SK-N-SH (cell line): ENCODE measurements around the gene ID1. TPM values are rescaled to one million over a fixed set of nuclear protein-coding genes. Genes with fewer than 3 reads are reported as not detected.

Experiments
- CTCF ChIA-PET: fragments of 300-600, 350-600 bp; formaldehyde crosslinking; extraction: SDS; loops from one replicate; lab custom pipeline; 2021; lab: Yijun Ruan, JAX
- POLR2A ChIA-PET: fragments of 350-600 bp; sonication (Branson Sonifier 250); formaldehyde crosslinking; extraction: SDS; loops from one replicate; lab custom pipeline; 2020; ENCODE audit warnings: antibody characterized with exemption, inconsistent platforms; lab: Yijun Ruan, JAX
- DNase-seq: peaks from one replicate; pipeline ENCODE4 v3.0.0; 2012
- H2AFZ ChIP-seq: fragments of 200-600 bp; sonication (generic); 2 replicates; pipeline ENCODE4 v1.8.1; 2016; ENCODE audit warnings: antibody characterized with exemption, mild to moderate bottlenecking, low read depth
- H3F3A ChIP-seq: fragments of 200-600 bp; sonication (generic); replicated peaks from 2 replicates; pipeline ENCODE3; 2016; ENCODE audit warnings: antibody characterized with exemption, mild to moderate bottlenecking; ENCODE audit not compliant: insufficient read depth
- H3K27ac ChIP-seq, 2 experiments: fragments of 200-500 bp in 1 of 2; fragments of 200-600 bp in 1 of 2; sonication (Bioruptor generic) in 1 of 2; sonication (generic), shearing (Covaris generic) in 1 of 2; 2 replicates each; pipeline versions ENCODE4 v1.5.1 to v1.6.1; 2014 to 2016; ENCODE audit warnings: low read depth in 2 of 2, inconsistent platforms in 1 of 2, low read length in 1 of 2, mild to moderate bottlenecking in 1 of 2, mixed read lengths in 1 of 2
- H3K27me3 ChIP-seq: fragments of 200-600 bp; sonication (generic), shearing (Covaris generic); 2 replicates; pipeline ENCODE4 v1.6.1; 2016; ENCODE audit warnings: mixed run types; ENCODE audit not compliant: insufficient read depth
- H3K36me3 ChIP-seq, 2 experiments: fragments of 200-500 bp in 1 of 2; fragments of 200-600 bp in 1 of 2; sonication (Bioruptor generic) in 1 of 2; sonication (generic) in 1 of 2; replicated peaks in 1 of 2; 2 replicates each; pipeline versions ENCODE3 to v1.5.1; 2014 to 2016; ENCODE audit warnings: low read length in 1 of 2, mild to moderate bottlenecking in 1 of 2; ENCODE audit not compliant: insufficient read depth in 2 of 2, control insufficient read depth in 1 of 2
- H3K4me1 ChIP-seq, 2 experiments: fragments of 200-500 bp in 1 of 2; fragments of 200-600 bp in 1 of 2; sonication (Bioruptor generic) in 1 of 2; sonication (generic), shearing (Covaris generic) in 1 of 2; 2 replicates each; pipeline versions ENCODE4 v1.5.1 to v1.6.1; 2014 to 2016; ENCODE audit warnings: low read depth in 1 of 2, low read length in 1 of 2, mixed run types in 1 of 2; ENCODE audit not compliant: insufficient read depth in 2 of 2, control insufficient read depth in 1 of 2
- H3K4me2 ChIP-seq: fragments of 200-600 bp; sonication (generic), shearing (Covaris generic); 2 replicates; pipeline ENCODE4 v1.6.1; 2017; ENCODE audit warnings: mixed run types
- H3K4me3 ChIP-seq, 2 experiments: fragments of 200-500 bp in 1 of 2; fragments of 200-600 bp in 1 of 2; sonication (Bioruptor generic) in 1 of 2; sonication (generic), shearing (Covaris generic) in 1 of 2; 2 replicates each; pipeline versions ENCODE4 v1.5.1 to v1.8.1; 2014 to 2016; ENCODE audit warnings: low read depth in 2 of 2, inconsistent platforms in 1 of 2, low read length in 1 of 2, mild to moderate bottlenecking in 1 of 2, mixed read lengths in 1 of 2, moderate library complexity in 1 of 2
- H3K79me2 ChIP-seq: fragments of 200-600 bp; sonication (generic); 2 replicates; pipeline ENCODE4 v1.8.1; 2017; ENCODE audit warnings: mild to moderate bottlenecking; ENCODE audit not compliant: insufficient read depth
- H3K9ac ChIP-seq: fragments of 200-600 bp; sonication (generic); 2 replicates; pipeline ENCODE4 v1.6.1; 2017; ENCODE audit warnings: mixed run types
- H3K9me2 ChIP-seq: fragments of 200-600 bp; sonication (generic); 2 replicates; pipeline ENCODE4 v1.6.1; 2017; ENCODE audit warnings: mixed run types
- H3K9me3 ChIP-seq: fragments of 200-600 bp; sonication (generic); 2 replicates; pipeline ENCODE4 v1.6.1; 2017; ENCODE audit warnings: mixed run types, mild to moderate bottlenecking, moderate library complexity
- H4K20me1 ChIP-seq: fragments of 200-600 bp; sonication (generic); 2 replicates; pipeline ENCODE4 v1.6.1; 2017; ENCODE audit warnings: mild to moderate bottlenecking, mixed run types; ENCODE audit not compliant: insufficient read depth
- CHD2 ChIP-seq: fragments of 150-350 bp; IDR thresholded peaks from 2 replicates; pipeline ENCODE4 v1.6.1; 2018; ENCODE audit warnings: low read length; ENCODE audit not compliant: partially characterized antibody
- CTCF ChIP-seq: fragments of 200-600 bp; sonication (generic); IDR thresholded peaks from 2 replicates; pipeline ENCODE4 v1.6.1; 2017; ENCODE audit warnings: antibody characterized with exemption, mild to moderate bottlenecking, moderate library complexity
- ELF1 ChIP-seq: IDR thresholded peaks from 2 replicates; pipeline ENCODE4 v1.4.0; 2012
- EP300 ChIP-seq, 2 experiments: IDR thresholded peaks; 2 replicates each; pipeline versions ENCODE4 v1.4.0 to v1.6.1; 2012; ENCODE audit warnings: borderline replicate concordance in 1 of 2, low read depth in 1 of 2, low read length in 1 of 2
- EZH2phosphoT487 ChIP-seq: fragments of 200-600 bp; sonication (generic); IDR thresholded peaks from 2 replicates; pipeline ENCODE4 v1.6.1; 2017; ENCODE audit warnings: low read depth, mixed run types, mild to moderate bottlenecking, antibody characterized with exemption, moderate library complexity, borderline replicate concordance
- FOSL2 ChIP-seq: IDR thresholded peaks from 2 replicates; pipeline ENCODE4 v1.4.0; 2012; ENCODE audit warnings: low read depth, mild to moderate bottlenecking, moderate library complexity, borderline replicate concordance
- GABPA ChIP-seq: IDR thresholded peaks from 2 replicates; pipeline ENCODE4 v1.4.0; 2012; ENCODE audit warnings: low read depth, mild to moderate bottlenecking
- GATA2 ChIP-seq: sonication (generic); formaldehyde crosslinking; IDR thresholded peaks from 2 replicates; pipeline ENCODE4 v1.5.0; 2020; ENCODE audit warnings: mild to moderate bottlenecking, missing genetic modification reagents
- JUND ChIP-seq: IDR thresholded peaks from 2 replicates; pipeline ENCODE4 v1.4.0; 2012
- MAX ChIP-seq: IDR thresholded peaks from 2 replicates; pipeline ENCODE4 v1.4.0; 2012; ENCODE audit warnings: low read depth
- MEF2A ChIP-seq: IDR thresholded peaks from 2 replicates; pipeline ENCODE4 v1.4.0; 2012; ENCODE audit warnings: low read depth, borderline replicate concordance
- MXI1 ChIP-seq: IDR thresholded peaks from 2 replicates; pipeline ENCODE4 v1.6.1; 2012; ENCODE audit warnings: mild to moderate bottlenecking, low read depth, low read length, improper control_type of control experiment
- NFIC ChIP-seq: IDR thresholded peaks from 2 replicates; pipeline ENCODE4 v1.4.0; 2012; ENCODE audit warnings: borderline replicate concordance
- PBX3 ChIP-seq: IDR thresholded peaks from 2 replicates; pipeline ENCODE4; 2012
- POLR2AphosphoS5 ChIP-seq: IDR thresholded peaks from 2 replicates; pipeline ENCODE4 v1.6.1; 2012; ENCODE audit warnings: low read depth, low read length
- RAD21 ChIP-seq: IDR thresholded peaks from 2 replicates; pipeline ENCODE4 v1.6.1; 2012; ENCODE audit warnings: mild to moderate bottlenecking, low read length
- RCOR1 ChIP-seq: fragments of 150-350 bp; IDR thresholded peaks from 2 replicates; pipeline ENCODE4 v1.6.1; 2017; ENCODE audit warnings: antibody characterized with exemption, low read length
- REST ChIP-seq: IDR thresholded peaks from 2 replicates; pipeline ENCODE4 v1.6.1; 2012; ENCODE audit warnings: mild to moderate bottlenecking, low read depth, low read length, moderate library complexity
- RFX5 ChIP-seq: IDR thresholded peaks from 2 replicates; pipeline ENCODE4 v1.6.1; 2012; ENCODE audit warnings: mild to moderate bottlenecking, improper control_type of control experiment, low read length
- RXRA ChIP-seq: IDR thresholded peaks from 2 replicates; pipeline ENCODE4 v1.4.0; 2012; ENCODE audit warnings: low read depth, mild to moderate bottlenecking, borderline replicate concordance
- SIN3A ChIP-seq: IDR thresholded peaks from 2 replicates; pipeline ENCODE4 v1.6.1; 2012; ENCODE audit warnings: low read depth, mild to moderate bottlenecking, low read length, moderate library complexity, borderline replicate concordance
- TAF1 ChIP-seq: IDR thresholded peaks from 2 replicates; pipeline ENCODE4 v1.6.1; 2012; ENCODE audit warnings: low read depth, mild to moderate bottlenecking, low read length, moderate library complexity, borderline replicate concordance
- TCF12 ChIP-seq: IDR thresholded peaks from 2 replicates; pipeline ENCODE4 v1.4.0; 2012
- TEAD4 ChIP-seq: IDR thresholded peaks from 2 replicates; pipeline ENCODE4 v1.4.0; 2012; ENCODE audit warnings: mild to moderate bottlenecking, borderline replicate concordance; ENCODE audit not compliant: insufficient read depth
- USF1 ChIP-seq: IDR thresholded peaks from 2 replicates; pipeline ENCODE4 v1.4.0; 2012; ENCODE audit warnings: low read depth, borderline replicate concordance
- WGBS: methylation state at CpG from one replicate; pipeline ENCODE4 v1.1.6; 2017; ENCODE audit warnings: low lambda C conversion rate; 5-methylcytosine and 5-hydroxymethylcytosine counted together
- polyA plus RNA-seq, 3 experiments: library from polyadenylated mRNA; depleted of rRNA; stranded (reverse); fragments of >200 nt; gene quantifications; 2 replicates each; pipeline ENCODE4 v1.2.3, GENCODE V29; 2012

The ID1 gene
- polyA plus RNA-seq, 1 of the 3 experiments (the other 2 are of a cell fraction): 493 TPM

GRCh38 chr20:31606804-31607639 is 1.9 kb downstream of the ID1 start:
- H3F3A ChIP-seq: peaks cover 86% of the 10 kb centered on the region
- H3K9ac ChIP-seq: peak overlapping the region; percentile 100
- H3K4me2 ChIP-seq: peak overlapping the region; percentile 91
- DNase-seq: peak; percentile 69
- H3K4me3 ChIP-seq: peak overlapping the region; percentile 80 to 96
- no peaks in the 10 kb centered on the region for H3K9me3 ChIP-seq
- CTCF ChIA-PET: interaction anchor here (0.9 to 33.9 kb wide), 6 partner anchors 11 to 240 kb away, joined by 3 to 1802 read pairs (median 6); no protein-coding TSS in a partner anchor
- H4K20me1 ChIP-seq: peaks cover 20% of the 10 kb centered on the region
- 0% methylated on average over 8 of the region's 8 CpGs for WGBS
- peaks cover 28 to 37% of the 10 kb centered on the region in 2 experiments for H3K4me1 ChIP-seq
- peaks cover 42% of the 10 kb centered on the region for H3K79me2 ChIP-seq
- H3K9me2 ChIP-seq: no peaks in the 10 kb centered on the region
- H2AFZ ChIP-seq: no peak overlapping the region
- peak overlapping the region; percentile 90 to 100 for H3K27ac ChIP-seq
- POLR2A ChIA-PET: interaction anchor here (0.9 to 7.4 kb wide), 6 partner anchors 11 to 117 kb away, joined by 3 to 181 read pairs (median 4); no protein-coding TSS in a partner anchor
- H3K36me3 ChIP-seq: peaks cover 0 to 18% of the 10 kb centered on the region in 2 experiments
- H3K27me3 ChIP-seq: no peaks in the 10 kb centered on the region
- TF ChIP-seq MXI1 (peak; percentile 71), GATA2 (CRISPR knock-in tag) (no peak), CTCF (no peak), RCOR1 (no peak), POLR2AphosphoS5 (peak; percentile 90), EP300 (IDR thresholded peaks at IDR 0.05; ENCODE audit: borderline replicate concordance in 1 of 2, low read depth in 1 of 2, low read length in 1 of 2) (peak in 1 of 2 experiments; percentile 50; a peak in 2 of 4 replicates), USF1 (no peak), ELF1 (peak; percentile 43; the same call in 1 of the 2 replicates), NFIC (no peak), MAX (0 out of 2 replicates have a peak, but pooled peaks have one; percentile 27), PBX3 (peak; percentile 72), FOSL2 (0 out of 2 replicates have a peak, but pooled peaks have one; percentile 15), RXRA (peak; percentile 9; the same call in 1 of the 2 replicates), MEF2A (peak; percentile 28; the same call in 1 of the 2 replicates), TCF12 (peak; percentile 65), RFX5 (no peak), REST (peak; percentile 23; the same call in 1 of the 2 replicates), CHD2 (peak; percentile 78), EZH2phosphoT487 (no peak), SIN3A (peak; percentile 95; the same call in 1 of the 2 replicates), TEAD4 (peak; percentile 31), GABPA (no peak), RAD21 (no peak), TAF1 (peak; percentile 39; the same call in 1 of the 2 replicates), JUND (peak; percentile 51)
